PC-3 (cell line): ENCODE measurements around the gene BBOX1. TPM values are rescaled to one million over a fixed set of nuclear protein-coding genes. Genes with fewer than 3 reads are reported as not detected.

Experiments used
- ATAC-seq: fragments of 200-7000 bp; cut with Tn5 transposase; 2 replicates; pipeline ENCODE4 v1.9.1; 2020; ENCODE audit warnings: mild to moderate bottlenecking, moderate library complexity
- BruUV-seq: library from RNA; stranded (reverse); fragments of 400-500 nt; replicated peaks from 2 replicates; lab custom pipeline; 2021; lab: Mats Ljungman, UMichigan
- CTCF ChIA-PET: fragments of 300-600 bp; sonication (Branson Sonifier 250); formaldehyde crosslinking; loops from one replicate; lab custom pipeline; 2022; ENCODE audit warnings: antibody characterized with exemption; lab: Charles Lee
- POLR2A ChIA-PET: fragments of 300-600 bp; sonication (Branson Sonifier 250); formaldehyde crosslinking; loops from one replicate; lab custom pipeline; 2022; ENCODE audit warnings: antibody characterized with exemption; ENCODE audit not compliant: unreplicated experiment; lab: Charles Lee
- DNase-seq: peaks from one replicate; pipeline ENCODE4 v3.0.0-alpha.2; 2015
- H2AFZ ChIP-seq: fragments of 300-600 bp; sonication (generic); 2 replicates; pipeline ENCODE4 v1.6.0; 2016; ENCODE audit warnings: antibody characterized with exemption, low read length
- H3F3A ChIP-seq: fragments of 300-600 bp; sonication (generic); one replicate; pipeline ENCODE4 v1.6.0; 2017; ENCODE audit warnings: antibody characterized with exemption, low read length, control low read depth, mild to moderate bottlenecking; ENCODE audit not compliant: unreplicated experiment
- H3K27ac ChIP-seq: fragments of 300-600 bp; sonication (generic); 2 replicates; pipeline ENCODE4 v1.5.1; 2016; ENCODE audit warnings: mild to moderate bottlenecking, low read length
- H3K27me3 ChIP-seq: fragments of 300-600 bp; sonication (generic); 2 replicates; pipeline ENCODE4 v1.6.1; 2016; ENCODE audit warnings: low read length, mixed read lengths
- H3K36me3 ChIP-seq: fragments of 300-600 bp; sonication (generic); 2 replicates; pipeline ENCODE4 v1.6.1; 2016; ENCODE audit warnings: low read depth, mixed run types, low read length, mixed read lengths
- H3K4me1 ChIP-seq: fragments of 300-600 bp; sonication (generic); 2 replicates; pipeline ENCODE4 v1.5.1; 2016; ENCODE audit warnings: low read length; ENCODE audit not compliant: insufficient read depth
- H3K4me2 ChIP-seq: fragments of 300-600 bp; sonication (generic); 2 replicates; pipeline ENCODE4 v1.6.0; 2016; ENCODE audit warnings: low read length
- H3K4me3 ChIP-seq: fragments of 300-600 bp; sonication (generic); 2 replicates; pipeline ENCODE4 v1.5.1; 2016; ENCODE audit warnings: mild to moderate bottlenecking, low read length, mixed read lengths
- H3K79me2 ChIP-seq: fragments of 300-600 bp; sonication (generic); 2 replicates; pipeline ENCODE4 v1.6.1; 2017; ENCODE audit warnings: low read length, mixed read lengths
- H3K9ac ChIP-seq: fragments of 300-600 bp; sonication (generic); 2 replicates; pipeline ENCODE4 v1.6.0; 2016; ENCODE audit warnings: mild to moderate bottlenecking, low read length
- H3K9me2 ChIP-seq: fragments of 300-600 bp; sonication (generic); replicated peaks from 2 replicates; pipeline ENCODE4 v1.6.1; 2016; ENCODE audit warnings: mixed run types, low read length, mixed read lengths
- H3K9me3 ChIP-seq: fragments of 300-600 bp; sonication (generic); 2 replicates; pipeline ENCODE4 v1.6.1; 2016; ENCODE audit warnings: low read length, mixed read lengths
- H4K20me1 ChIP-seq: fragments of 300-600 bp; sonication (generic); 2 replicates; pipeline ENCODE4 v1.6.1; 2016; ENCODE audit warnings: low read length, mixed read lengths
- EZH2 ChIP-seq: fragments of 300-600 bp; sonication (generic); IDR thresholded peaks from one replicate; pipeline ENCODE4 v1.6.1; 2017; ENCODE audit warnings: antibody characterized with exemption, mild to moderate bottlenecking, low read length; ENCODE audit not compliant: unreplicated experiment
- EZH2phosphoT487 ChIP-seq: fragments of 300-600 bp; sonication (generic); IDR thresholded peaks from 2 replicates; pipeline ENCODE4 v1.6.1; 2018; ENCODE audit warnings: mild to moderate bottlenecking, antibody characterized with exemption, low read length, borderline replicate concordance
- intact Hi-C: fragments of 100-400 bp; cut with micrococcal nuclease; formaldehyde crosslinking; loops from 2 replicates; pipeline ENCODE4 v1.9.0; 2023
- total RNA-seq: library from RNA; depleted of rRNA; stranded (reverse); fragments of >200 nt; gene quantifications from 2 replicates; pipeline ENCODE4 v1.2.3, GENCODE V29; 2014
- TF ChIP-seq, protein P1 (sequence below): fragments of 300-600 bp; sonication (generic); conservative IDR thresholded peaks from 2 replicates; pipeline ENCODE4 v1.5.1; 2017; ENCODE audit warnings: antibody characterized with exemption, low read depth, mild to moderate bottlenecking, low read length

BBOX1 gene
- total RNA-seq, 1 experiment from 2014 or later: not detected

DNA sequence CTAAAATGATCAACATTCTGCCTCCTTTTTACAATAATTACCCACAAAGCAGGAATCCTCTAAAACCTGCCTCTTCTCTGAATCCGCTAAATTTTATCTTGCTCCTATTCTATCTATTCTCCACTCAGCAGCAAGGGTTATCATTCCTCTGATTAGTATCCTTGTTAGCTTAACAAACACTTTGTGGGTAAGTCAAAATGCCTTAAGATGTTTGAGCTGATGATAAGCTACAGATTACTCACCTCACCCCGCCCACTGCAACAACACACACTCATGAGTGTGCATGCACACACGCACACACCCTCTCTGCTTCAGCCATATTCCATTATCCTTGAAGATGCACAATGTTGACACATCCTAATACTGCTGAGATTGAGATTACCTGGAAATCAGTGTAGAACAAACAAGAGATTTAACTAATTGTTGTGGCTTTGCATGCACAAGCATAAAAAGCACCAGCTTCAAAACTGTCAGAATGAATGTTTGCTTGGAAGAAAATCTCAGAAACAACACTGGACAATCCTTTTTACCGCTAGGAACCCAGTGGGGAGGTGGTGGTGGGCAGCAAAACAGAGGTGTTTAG, 130.9 kb downstream of the BBOX1 start:
- Histone ChIP-seq H3K9me2 (no peaks in the 10 kb centered on the region), H3K9ac (no peak overlapping the region), H4K20me1 (no peaks in the 10 kb centered on the region), H3K79me2 (no peaks in the 10 kb centered on the region), H3K4me1 (peaks cover 6% of the 10 kb centered on the region), H3K27me3 (peaks cover 7% of the 10 kb centered on the region), H3K9me3 (no peaks in the 10 kb centered on the region), H3K36me3 (no peaks in the 10 kb centered on the region), H3F3A (no peaks in the 10 kb centered on the region), H3K27ac (no peak overlapping the region), H2AFZ (no peak overlapping the region), H3K4me2 (no peak overlapping the region), H3K4me3 (no peak overlapping the region)
- ATAC-seq: peak; percentile 57; the same call in 1 of the 2 replicates
- TF ChIP-seq, protein P1, sequence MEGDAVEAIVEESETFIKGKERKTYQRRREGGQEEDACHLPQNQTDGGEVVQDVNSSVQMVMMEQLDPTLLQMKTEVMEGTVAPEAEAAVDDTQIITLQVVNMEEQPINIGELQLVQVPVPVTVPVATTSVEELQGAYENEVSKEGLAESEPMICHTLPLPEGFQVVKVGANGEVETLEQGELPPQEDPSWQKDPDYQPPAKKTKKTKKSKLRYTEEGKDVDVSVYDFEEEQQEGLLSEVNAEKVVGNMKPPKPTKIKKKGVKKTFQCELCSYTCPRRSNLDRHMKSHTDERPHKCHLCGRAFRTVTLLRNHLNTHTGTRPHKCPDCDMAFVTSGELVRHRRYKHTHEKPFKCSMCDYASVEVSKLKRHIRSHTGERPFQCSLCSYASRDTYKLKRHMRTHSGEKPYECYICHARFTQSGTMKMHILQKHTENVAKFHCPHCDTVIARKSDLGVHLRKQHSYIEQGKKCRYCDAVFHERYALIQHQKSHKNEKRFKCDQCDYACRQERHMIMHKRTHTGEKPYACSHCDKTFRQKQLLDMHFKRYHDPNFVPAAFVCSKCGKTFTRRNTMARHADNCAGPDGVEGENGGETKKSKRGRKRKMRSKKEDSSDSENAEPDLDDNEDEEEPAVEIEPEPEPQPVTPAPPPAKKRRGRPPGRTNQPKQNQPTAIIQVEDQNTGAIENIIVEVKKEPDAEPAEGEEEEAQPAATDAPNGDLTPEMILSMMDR: no peak
- TF ChIP-seq EZH2 (no peak), EZH2phosphoT487 (no peak)
- ChIA-PET CTCF (no interaction called here), POLR2A (interaction anchor here (0.7 to 0.8 kb wide), 2 partner anchors 12 to 953 kb away, joined by 4 read pairs; no protein-coding TSS in a partner anchor)
- DNase-seq: peak; percentile 36
- no TSS peak for BruUV-seq
- intact Hi-C loops: no loop called here

DNA sequence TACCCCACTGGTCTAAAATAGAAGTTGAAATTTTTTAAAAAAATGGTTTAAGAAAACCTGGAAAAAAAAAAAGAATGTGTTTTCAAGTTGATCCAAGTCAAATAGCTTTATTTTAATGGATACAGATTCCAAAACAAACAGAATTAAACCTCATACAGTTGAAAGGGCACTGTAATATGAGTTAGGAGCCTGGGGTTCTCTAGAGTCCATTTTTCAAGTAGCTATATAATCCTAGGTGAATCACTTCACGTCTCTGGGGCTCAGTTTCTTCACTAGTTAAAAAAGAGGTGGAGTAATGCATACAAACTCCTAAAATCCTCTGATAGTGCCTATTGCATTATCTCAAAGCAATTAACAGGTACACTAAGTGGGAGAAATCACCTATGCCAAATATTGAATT, 132.9 kb downstream of the BBOX1 start:
- Histone ChIP-seq H2AFZ (no peak overlapping the region), H3K27ac (no peak overlapping the region), H3K36me3 (no peaks in the 10 kb centered on the region), H3K9me2 (no peaks in the 10 kb centered on the region), H3K9ac (no peak overlapping the region), H3K4me2 (no peak overlapping the region), H3K27me3 (peaks cover 3% of the 10 kb centered on the region; the same call in 1 of the 2 replicates), H3K79me2 (no peaks in the 10 kb centered on the region), H3K9me3 (no peaks in the 10 kb centered on the region), H3K4me3 (no peak overlapping the region), H3K4me1 (peaks cover 6% of the 10 kb centered on the region), H4K20me1 (no peaks in the 10 kb centered on the region), H3F3A (no peaks in the 10 kb centered on the region)
- ATAC-seq: peak; percentile 49; the same call in 1 of the 2 replicates
- DNase-seq: no peak
- TF ChIP-seq EZH2 (no peak), EZH2phosphoT487 (no peak)
- TF ChIP-seq, protein P1: no peak
- CTCF ChIA-PET: no interaction called here
- intact Hi-C loops: no loop called here
- POLR2A ChIA-PET: interaction anchor here (0.7 kb wide), 1 partner anchor 299 kb away, joined by 6 read pairs; the partner anchor contains the start of gene LGR4
- no TSS peak for BruUV-seq

- TF ChIP-seq, protein P1: no peak
- TF ChIP-seq EZH2: no peak
- no peak for TF ChIP-seq EZH2phosphoT487
- H3K9me3 ChIP-seq: no peaks in the 10 kb centered on the region
- H3F3A ChIP-seq: no peaks in the 10 kb centered on the region
- POLR2A ChIA-PET: interaction anchor here (0.7 kb wide), 1 partner anchor 298 kb away, joined by 6 read pairs; the partner anchor contains the start of gene LGR4
- H3K9ac ChIP-seq: no peak overlapping the region
- CTCF ChIA-PET: no interaction called here
- BruUV-seq: no TSS peak
- peak; percentile 15 for DNase-seq
- no peaks in the 10 kb centered on the region for H4K20me1 ChIP-seq
- H3K36me3 ChIP-seq: no peaks in the 10 kb centered on the region
- H3K27me3 ChIP-seq: peaks cover 3% of the 10 kb centered on the region; the same call in 1 of the 2 replicates
- H3K9me2 ChIP-seq: no peaks in the 10 kb centered on the region
- H3K27ac ChIP-seq: no peak overlapping the region
- peak; percentile 27 for ATAC-seq
- H3K4me3 ChIP-seq: no peak overlapping the region
- no peak overlapping the region for H2AFZ ChIP-seq
- H3K79me2 ChIP-seq: no peaks in the 10 kb centered on the region
- intact Hi-C loops: no loop called here
- H3K4me1 ChIP-seq: peaks cover 6% of the 10 kb centered on the region
- no peak overlapping the region for H3K4me2 ChIP-seq
Observed at GRCh38 chr11:27174021-27174420, 133.4 kb downstream of the BBOX1 start.
